GM23338 (cell line): ENCODE results near the gene SALL2. TPM values are rescaled to one million over a fixed set of nuclear protein-coding genes. Genes with fewer than 3 reads are reported as not detected.

Experiments
- ATAC-seq: fragments of 200-7000 bp; cut with Tn5 transposase; 3 replicates; pipeline ENCODE4 v1.9.1; 2020
- DNase-seq: peaks from one replicate; pipeline ENCODE4 v3.0.0-alpha.2; 2015; ENCODE audit warnings: low spot score
- H2AFZ ChIP-seq: fragments of 200-600 bp; sonication (generic); 2 replicates; pipeline ENCODE4 v1.8.0; 2016; ENCODE audit warnings: antibody characterized with exemption, mild to moderate bottlenecking, moderate library complexity
- H3F3A ChIP-seq: fragments of 200-600 bp; sonication (generic); replicated peaks from 2 replicates; pipeline ENCODE4 v1.8.0; 2017; ENCODE audit warnings: antibody characterized with exemption, mixed run types, low read depth
- H3K27ac ChIP-seq: fragments of 200-600 bp; sonication (generic); 2 replicates; pipeline ENCODE4 v1.6.1; 2016; ENCODE audit warnings: low read depth
- H3K27me3 ChIP-seq: fragments of 200-600 bp; sonication (generic); 2 replicates; pipeline ENCODE4 v1.8.0; 2016; ENCODE audit warnings: mild to moderate bottlenecking, mixed run types, moderate library complexity; ENCODE audit not compliant: insufficient read depth
- H3K36me3 ChIP-seq: fragments of 200-600 bp; sonication (generic); 2 replicates; pipeline ENCODE4 v1.8.0; 2016; ENCODE audit warnings: mild to moderate bottlenecking; ENCODE audit not compliant: insufficient read depth
- H3K4me1 ChIP-seq: fragments of 200-600 bp; sonication (generic); 2 replicates; pipeline ENCODE4 v1.8.0; 2016; ENCODE audit warnings: mild to moderate bottlenecking, moderate library complexity; ENCODE audit not compliant: insufficient read depth
- H3K4me2 ChIP-seq: fragments of 200-600 bp; sonication (generic); 2 replicates; pipeline ENCODE4 v1.7.1; 2017; ENCODE audit warnings: mixed run types
- H3K4me3 ChIP-seq: fragments of 200-600 bp; sonication (generic); 2 replicates; pipeline ENCODE4 v1.6.1; 2016; ENCODE audit warnings: mixed run types
- H3K79me2 ChIP-seq: fragments of 200-600 bp; sonication (generic); replicated peaks from 2 replicates; pipeline ENCODE4 v1.8.0; 2017; ENCODE audit warnings: mild to moderate bottlenecking; ENCODE audit not compliant: insufficient read depth
- H3K9me2 ChIP-seq: fragments of 200-600 bp; sonication (generic); 2 replicates; pipeline ENCODE4 v1.8.0; 2017; ENCODE audit not compliant: insufficient read depth
- H4K20me1 ChIP-seq: fragments of 200-600 bp; sonication (generic); replicated peaks from 2 replicates; pipeline ENCODE4 v1.8.0; 2017; ENCODE audit warnings: mild to moderate bottlenecking; ENCODE audit not compliant: insufficient read depth
- H3K27ac Mint-ChIP-seq: 2 replicates; pipeline ENCODE4 v1.8.0; 2020; ENCODE audit warnings: inconsistent platforms, mild to moderate bottlenecking, moderate library complexity, mixed read lengths
- H3K27me3 Mint-ChIP-seq: 3 replicates; pipeline ENCODE4 v1.8.0; 2022; ENCODE audit warnings: low read depth, mild to moderate bottlenecking, moderate library complexity, mixed read lengths, inconsistent platforms; ENCODE audit not compliant: insufficient read depth, poor library complexity
- H3K36me3 Mint-ChIP-seq: 3 replicates; pipeline ENCODE4 v1.8.0; 2021; ENCODE audit warnings: low read depth, mild to moderate bottlenecking, inconsistent platforms, moderate library complexity, mixed read lengths
- H3K4me1 Mint-ChIP-seq: 3 replicates; pipeline ENCODE4 v1.8.0; 2020; ENCODE audit warnings: mild to moderate bottlenecking, inconsistent platforms, mixed read lengths
- H3K4me3 Mint-ChIP-seq: 3 replicates; pipeline ENCODE4 v1.8.0; 2021; ENCODE audit warnings: moderate library complexity, mild to moderate bottlenecking, inconsistent platforms, mixed read lengths
- H3K9me3 Mint-ChIP-seq: 3 replicates; pipeline ENCODE4 v1.8.0; 2020; ENCODE audit warnings: moderate library complexity, mild to moderate bottlenecking, inconsistent platforms, mixed read lengths
- CREB1 ChIP-seq: fragments of 250-450 bp; sonication (Bioruptor Pico); IDR thresholded peaks from 2 replicates; pipeline ENCODE4 v1.5.0; 2020; ENCODE audit warnings: low read depth, mild to moderate bottlenecking, moderate library complexity
- CTCF ChIP-seq, 2 experiments: fragments of 200-600 bp in 1 of 2; sonication (generic) in 1 of 2; conservative IDR thresholded peaks; 2 replicates each; pipeline versions ENCODE4 v1.5.1 to v1.6.1; 2016 to 2017; ENCODE audit warnings: antibody characterized with exemption in 2 of 2, low read depth in 2 of 2, mild to moderate bottlenecking in 2 of 2, moderate library complexity in 1 of 2
- EZH2 ChIP-seq: fragments of 200-600 bp; sonication (generic); IDR thresholded peaks from one replicate; pipeline ENCODE4 v1.8.0; 2017; ENCODE audit warnings: antibody characterized with exemption, mild to moderate bottlenecking, low read depth; ENCODE audit not compliant: unreplicated experiment
- EZH2phosphoT487 ChIP-seq: fragments of 200-600 bp; sonication (generic); IDR thresholded peaks from one replicate; pipeline ENCODE4 v1.8.1; 2018; ENCODE audit warnings: antibody characterized with exemption; ENCODE audit not compliant: unreplicated experiment
- JUNB ChIP-seq: IDR thresholded peaks from one replicate; pipeline ENCODE4 v1.6.1; 2016; ENCODE audit warnings: antibody characterized with exemption; ENCODE audit not compliant: unreplicated experiment
- NANOG ChIP-seq: IDR thresholded peaks from 2 replicates; pipeline ENCODE4 v1.6.1; 2016; ENCODE audit warnings: antibody characterized with exemption, borderline replicate concordance
- POLR2AphosphoS5 ChIP-seq: IDR thresholded peaks from 2 replicates; pipeline ENCODE4 v1.6.1; 2016; ENCODE audit warnings: antibody characterized with exemption, low read depth
- STAT1 ChIP-seq: IDR thresholded peaks from one replicate; pipeline ENCODE4 v1.6.1; 2016; ENCODE audit warnings: antibody characterized with exemption; ENCODE audit not compliant: unreplicated experiment
- ZNF462 ChIP-seq: fragments of 250-450 bp; sonication (Bioruptor Pico); IDR thresholded peaks from 2 replicates; pipeline ENCODE4 v1.5.0; 2020; ENCODE audit warnings: mild to moderate bottlenecking, moderate library complexity
- polyA plus RNA-seq: library from polyadenylated mRNA; unstranded; fragments of >200 nt; fragmentation: Nextera tagmentation; extraction: Ambion mirVana; gene quantifications from 2 replicates; pipeline ENCODE4 v1.2.1, GENCODE V29; 2016
- total RNA-seq: library from RNA; depleted of rRNA; stranded (reverse); fragments of >200 nt; shearing (Covaris generic); gene quantifications from 2 replicates; pipeline ENCODE4 v1.2.3, GENCODE V29; 2014
- TF ChIP-seq, protein P1 (sequence below): IDR thresholded peaks from one replicate; pipeline ENCODE4 v1.6.1; 2018; ENCODE audit warnings: antibody characterized with exemption; ENCODE audit not compliant: unreplicated experiment

Gene SALL2
- total and polyA plus RNA-seq, 2 experiments from 2014 or later: 121 to 281 TPM

- Histone ChIP-seq H3K9me2 (no peaks in the 10 kb centered on the region), H3K27ac (peak overlapping the region; percentile 99), H3K27me3 (no peaks in the 10 kb centered on the region), H2AFZ (no peak overlapping the region), H3K4me3 (0 out of 2 replicates have a peak overlapping the region, but pooled peaks have one; percentile 74), H3F3A (peaks cover 12% of the 10 kb centered on the region), H3K79me2 (peaks cover 84% of the 10 kb centered on the region), H3K36me3 (peaks cover 10% of the 10 kb centered on the region), H3K4me2 (peak overlapping the region; percentile 82), H4K20me1 (no peaks in the 10 kb centered on the region; the same call in 1 of the 2 replicates), H3K4me1 (peaks cover 63% of the 10 kb centered on the region)
- H3K4me1 Mint-ChIP-seq: peaks cover 74% of the 10 kb centered on the region
- H3K27ac Mint-ChIP-seq: peak overlapping the region; percentile 99
- H3K9me3 Mint-ChIP-seq: no peaks in the 10 kb centered on the region; the same call in 1 of the 3 replicates
- peaks cover 64% of the 10 kb centered on the region for H3K36me3 Mint-ChIP-seq
- H3K4me3 Mint-ChIP-seq: peak overlapping the region; percentile 83; the same call in 2 of the 3 replicates
- H3K27me3 Mint-ChIP-seq: peaks cover 26% of the 10 kb centered on the region
- ATAC-seq: no peak
- TF ChIP-seq EZH2phosphoT487: no peak
- TF ChIP-seq JUNB: no peak
- no peak for TF ChIP-seq POLR2AphosphoS5
- TF ChIP-seq CTCF (conservative IDR thresholded peaks at IDR 0.05; ENCODE audit: low read depth in 2 of 2): no peak
- TF ChIP-seq ZNF462 (CRISPR knock-in tag): no peak
- TF ChIP-seq CREB1 (CRISPR knock-in tag): no peak
- TF ChIP-seq EZH2: no peak
- TF ChIP-seq, protein P1, sequence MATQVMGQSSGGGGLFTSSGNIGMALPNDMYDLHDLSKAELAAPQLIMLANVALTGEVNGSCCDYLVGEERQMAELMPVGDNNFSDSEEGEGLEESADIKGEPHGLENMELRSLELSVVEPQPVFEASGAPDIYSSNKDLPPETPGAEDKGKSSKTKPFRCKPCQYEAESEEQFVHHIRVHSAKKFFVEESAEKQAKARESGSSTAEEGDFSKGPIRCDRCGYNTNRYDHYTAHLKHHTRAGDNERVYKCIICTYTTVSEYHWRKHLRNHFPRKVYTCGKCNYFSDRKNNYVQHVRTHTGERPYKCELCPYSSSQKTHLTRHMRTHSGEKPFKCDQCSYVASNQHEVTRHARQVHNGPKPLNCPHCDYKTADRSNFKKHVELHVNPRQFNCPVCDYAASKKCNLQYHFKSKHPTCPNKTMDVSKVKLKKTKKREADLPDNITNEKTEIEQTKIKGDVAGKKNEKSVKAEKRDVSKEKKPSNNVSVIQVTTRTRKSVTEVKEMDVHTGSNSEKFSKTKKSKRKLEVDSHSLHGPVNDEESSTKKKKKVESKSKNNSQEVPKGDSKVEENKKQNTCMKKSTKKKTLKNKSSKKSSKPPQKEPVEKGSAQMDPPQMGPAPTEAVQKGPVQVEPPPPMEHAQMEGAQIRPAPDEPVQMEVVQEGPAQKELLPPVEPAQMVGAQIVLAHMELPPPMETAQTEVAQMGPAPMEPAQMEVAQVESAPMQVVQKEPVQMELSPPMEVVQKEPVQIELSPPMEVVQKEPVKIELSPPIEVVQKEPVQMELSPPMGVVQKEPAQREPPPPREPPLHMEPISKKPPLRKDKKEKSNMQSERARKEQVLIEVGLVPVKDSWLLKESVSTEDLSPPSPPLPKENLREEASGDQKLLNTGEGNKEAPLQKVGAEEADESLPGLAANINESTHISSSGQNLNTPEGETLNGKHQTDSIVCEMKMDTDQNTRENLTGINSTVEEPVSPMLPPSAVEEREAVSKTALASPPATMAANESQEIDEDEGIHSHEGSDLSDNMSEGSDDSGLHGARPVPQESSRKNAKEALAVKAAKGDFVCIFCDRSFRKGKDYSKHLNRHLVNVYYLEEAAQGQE: no peak
- TF ChIP-seq STAT1: no peak
- no peak for TF ChIP-seq NANOG
- peak; percentile 41 for DNase-seq
These were observed 2.5 kb upstream of the SALL2 start for GRCh38 chr14:21528381-21529348.
